HepG2 (cell line): ENCODE data around the gene VAC14. TPM values are rescaled to one million over a fixed set of nuclear protein-coding genes. Genes with fewer than 3 reads are reported as not detected.
A peak's percentile ranks its signal among the peaks of the same experiment; 100 is the strongest.

Experiments
- ATF1 ChIP-seq: IDR thresholded peaks from 2 replicates; pipeline ENCODE4 v1.6.1; 2016; ENCODE audit warnings: mild to moderate bottlenecking, control low read depth
- CEBPZ ChIP-seq: IDR thresholded peaks from 2 replicates; pipeline ENCODE4 v1.6.1; 2012; ENCODE audit warnings: low read length, improper control_type of control experiment
- DZIP1 ChIP-seq: sonication (generic); formaldehyde crosslinking; IDR thresholded peaks from 2 replicates; pipeline ENCODE4 v1.5.0; 2020; ENCODE audit warnings: mild to moderate bottlenecking, missing genetic modification reagents
- GABPA ChIP-seq, 2 experiments: IDR thresholded peaks; 2 replicates each; pipeline ENCODE4 v1.6.1; 2011 to 2016; ENCODE audit warnings: low read depth in 2 of 2, low read length in 1 of 2, missing biosample characterization in 1 of 2, missing genetic modification characterization in 1 of 2
- GATAD2A ChIP-seq: IDR thresholded peaks from 2 replicates; pipeline ENCODE4 v1.6.1; 2016
- HOXA5 ChIP-seq: sonication (generic); formaldehyde crosslinking; IDR thresholded peaks from 2 replicates; pipeline ENCODE4 v1.4.0; 2020; ENCODE audit warnings: missing genetic modification reagents
- KLF13 ChIP-seq: sonication (generic); formaldehyde crosslinking; IDR thresholded peaks from 2 replicates; pipeline ENCODE4 v1.4.0; 2020; ENCODE audit warnings: mild to moderate bottlenecking, missing genetic modification reagents
- KLF9 ChIP-seq: IDR thresholded peaks from 2 replicates; pipeline ENCODE4 v1.6.1; 2016; ENCODE audit warnings: low read depth
- MXI1 ChIP-seq: IDR thresholded peaks from 3 replicates; pipeline ENCODE4 v1.6.1; 2012; ENCODE audit warnings: low read depth, low read length, inconsistent platforms, borderline replicate concordance
- NFE2 ChIP-seq: sonication (generic); formaldehyde crosslinking; IDR thresholded peaks from 2 replicates; pipeline ENCODE4 v1.4.0; 2020; ENCODE audit warnings: missing genetic modification reagents
- NFIC ChIP-seq: IDR thresholded peaks from 2 replicates; pipeline ENCODE4 v1.6.1; 2012; ENCODE audit warnings: mild to moderate bottlenecking, low read length, inconsistent platforms
- PHF8 ChIP-seq: sonication (generic); formaldehyde crosslinking; IDR thresholded peaks from 2 replicates; pipeline ENCODE4 v1.5.0; 2020; ENCODE audit warnings: missing genetic modification reagents
- POGK ChIP-seq: sonication (generic); formaldehyde crosslinking; conservative IDR thresholded peaks from 2 replicates; pipeline ENCODE4 v1.8.0; 2022; ENCODE audit warnings: mild to moderate bottlenecking, moderate library complexity, missing genetic modification reagents
- POGZ ChIP-seq: sonication (generic); formaldehyde crosslinking; IDR thresholded peaks from 2 replicates; pipeline ENCODE4 v1.4.0; 2020; ENCODE audit warnings: mild to moderate bottlenecking, missing genetic modification reagents
- STAG1 ChIP-seq: sonication (generic); formaldehyde crosslinking; IDR thresholded peaks from 2 replicates; pipeline ENCODE4 v1.4.0; 2020; ENCODE audit warnings: missing genetic modification reagents
- ZNF12 ChIP-seq: sonication (generic); formaldehyde crosslinking; IDR thresholded peaks from 2 replicates; pipeline ENCODE4 v1.5.0; 2020; ENCODE audit warnings: missing genetic modification reagents
- ZNF24 ChIP-seq: fragments of 450-650 bp; IDR thresholded peaks from 2 replicates; pipeline ENCODE4 v1.6.1; 2017; ENCODE audit warnings: antibody characterized with exemption, mild to moderate bottlenecking
- ZNF30 ChIP-seq: sonication (generic); formaldehyde crosslinking; IDR thresholded peaks from 2 replicates; pipeline ENCODE4 v1.5.0; 2020; ENCODE audit warnings: mild to moderate bottlenecking, missing genetic modification reagents
- ZNF382 ChIP-seq: sonication (generic); formaldehyde crosslinking; IDR thresholded peaks from 2 replicates; pipeline ENCODE4 v1.5.0; 2020; ENCODE audit warnings: missing genetic modification reagents, mild to moderate bottlenecking, borderline replicate concordance
- ZNF530 ChIP-seq: sonication (generic); formaldehyde crosslinking; IDR thresholded peaks from 2 replicates; pipeline ENCODE4 v1.5.0; 2020; ENCODE audit warnings: low read depth, mild to moderate bottlenecking, missing genetic modification reagents
- ZNF724P ChIP-seq: sonication (generic); formaldehyde crosslinking; IDR thresholded peaks from 2 replicates; pipeline ENCODE4 v1.8.0; 2022; ENCODE audit warnings: missing genetic modification reagents, borderline replicate concordance
- ZNF768 ChIP-seq: sonication (generic); formaldehyde crosslinking; IDR thresholded peaks from 2 replicates; pipeline ENCODE4 v1.4.0; 2020; ENCODE audit warnings: missing genetic modification reagents
- polyA plus RNA-seq, 8 experiments: library from polyadenylated mRNA; depleted of rRNA in 3 of 8; stranded (reverse) in 7 of 8; unstranded in 1 of 8; fragments of >200 nt; fragmentation: Illumina TruSeq in 4 of 8; extraction: Trizol in 4 of 8; gene quantifications; 2 replicates each; pipeline versions ENCODE4 v1.2.1 to v1.2.3, GENCODE V29; 2011 to 2016; ENCODE audit warnings: low read depth in 4 of 8, missing spikeins in 1 of 8, mixed read lengths in 1 of 8; ENCODE audit not compliant: insufficient read depth in 1 of 8
- total RNA-seq, 5 experiments: library from RNA; depleted of rRNA; stranded (reverse); fragments of >200 nt; fragmentation: Illumina TruSeq; extraction: Trizol; gene quantifications; 2 replicates each; pipeline ENCODE4 v1.2.3, GENCODE V29; 2016; ENCODE audit warnings: low read depth in 1 of 5
- TF ChIP-seq, protein P1 (sequence below): sonication (generic); formaldehyde crosslinking; IDR thresholded peaks from 2 replicates; pipeline ENCODE4 v1.5.0; 2020; ENCODE audit warnings: mild to moderate bottlenecking, missing genetic modification reagents

VAC14 gene
- total and polyA plus RNA-seq, 2 of the 13 experiments (the other 11 are each of a cell fraction or from before 2014, with no cell fraction given), result 23.5 to 24.6 TPM

GRCh38 chr16:70778901-70779309, 22.1 kb downstream of the VAC14 start (continued):
- TF ChIP-seq GABPA (IDR thresholded peaks at IDR 0.05; ENCODE audit: low read depth, low read length) (no peak), GABPA (CRISPR knock-in tag; IDR thresholded peaks at IDR 0.05; ENCODE audit: low read depth) (peak; percentile 35; the same call in 1 of the 2 replicates), DZIP1 (CRISPR knock-in tag) (no peak), KLF9 (no peak), ZNF530 (no peak), GATAD2A (CRISPR knock-in tag) (0 out of 2 replicates have a peak, but pooled peaks have one; percentile 23), POGZ (CRISPR knock-in tag) (no peak), ZNF30 (CRISPR knock-in tag) (no peak), PHF8 (CRISPR knock-in tag) (no peak), KLF13 (no peak), CEBPZ (no peak), ZNF768 (CRISPR knock-in tag) (peak; percentile 86), POGK (0 out of 2 replicates have a peak, but pooled peaks have one; percentile 44), NFIC (no peak), ZNF24 (peak; percentile 96), ATF1 (no peak), STAG1 (CRISPR knock-in tag) (no peak), ZNF12 (0 out of 2 replicates have a peak, but pooled peaks have one; percentile 41), NFE2 (CRISPR knock-in tag) (no peak), MXI1 (peak; percentile 61; the same call in 1 of the 3 replicates), ZNF724P (CRISPR knock-in tag) (no peak), ZNF382 (CRISPR knock-in tag) (no peak), HOXA5 (CRISPR knock-in tag) (peak; percentile 67; the same call in 1 of the 2 replicates)
- TF ChIP-seq, protein P1, sequence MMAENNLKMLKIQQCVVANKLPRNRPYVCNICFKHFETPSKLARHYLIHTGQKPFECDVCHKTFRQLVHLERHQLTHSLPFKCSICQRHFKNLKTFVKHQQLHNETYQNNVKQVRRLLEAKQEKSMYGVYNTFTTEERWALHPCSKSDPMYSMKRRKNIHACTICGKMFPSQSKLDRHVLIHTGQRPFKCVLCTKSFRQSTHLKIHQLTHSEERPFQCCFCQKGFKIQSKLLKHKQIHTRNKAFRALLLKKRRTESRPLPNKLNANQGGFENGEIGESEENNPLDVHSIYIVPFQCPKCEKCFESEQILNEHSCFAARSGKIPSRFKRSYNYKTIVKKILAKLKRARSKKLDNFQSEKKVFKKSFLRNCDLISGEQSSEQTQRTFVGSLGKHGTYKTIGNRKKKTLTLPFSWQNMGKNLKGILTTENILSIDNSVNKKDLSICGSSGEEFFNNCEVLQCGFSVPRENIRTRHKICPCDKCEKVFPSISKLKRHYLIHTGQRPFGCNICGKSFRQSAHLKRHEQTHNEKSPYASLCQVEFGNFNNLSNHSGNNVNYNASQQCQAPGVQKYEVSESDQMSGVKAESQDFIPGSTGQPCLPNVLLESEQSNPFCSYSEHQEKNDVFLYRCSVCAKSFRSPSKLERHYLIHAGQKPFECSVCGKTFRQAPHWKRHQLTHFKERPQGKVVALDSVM, result no peak
